Osteocyte (in vitro differentiated cells): ENCODE data around the gene HOXD1. TPM values are rescaled to one million over a fixed set of nuclear protein-coding genes. Genes with fewer than 3 reads are reported as not detected.
A peak's percentile ranks its signal among the peaks of the same experiment; 100 is the strongest.

Source experiments
- DNase-seq: peaks from one replicate; pipeline ENCODE4 v3.0.0; 2021; ENCODE audit warnings: mixed read lengths; ENCODE audit not compliant: unreplicated experiment; ENCODE audit errors: extremely low spot score
- H3K27ac Mint-ChIP-seq: one replicate; pipeline ENCODE4 v1.8.0; 2021; ENCODE audit warnings: mild to moderate bottlenecking, mixed read lengths; ENCODE audit not compliant: unreplicated experiment
- H3K27me3 Mint-ChIP-seq: one replicate; pipeline ENCODE4 v1.8.0; 2021; ENCODE audit warnings: mixed read lengths; ENCODE audit not compliant: unreplicated experiment
- H3K36me3 Mint-ChIP-seq: one replicate; pipeline ENCODE4 v1.8.0; 2021; ENCODE audit warnings: mixed read lengths; ENCODE audit not compliant: unreplicated experiment
- H3K4me1 Mint-ChIP-seq: one replicate; pipeline ENCODE4 v1.8.0; 2021; ENCODE audit warnings: mixed read lengths; ENCODE audit not compliant: unreplicated experiment
- H3K4me3 Mint-ChIP-seq: one replicate; pipeline ENCODE4 v1.8.0; 2021; ENCODE audit warnings: mild to moderate bottlenecking, moderate library complexity, mixed read lengths; ENCODE audit not compliant: unreplicated experiment
- H3K9me3 Mint-ChIP-seq: one replicate; pipeline ENCODE4 v1.8.0; 2021; ENCODE audit warnings: mixed read lengths; ENCODE audit not compliant: unreplicated experiment
- total RNA-seq: library from RNA; stranded (reverse); gene quantifications from 2 replicates; pipeline ENCODE4 v1.2.1, GENCODE V29; 2021
- TF ChIP-seq, protein P1 (sequence below): fragments of 200-600 bp; sonication (generic); IDR thresholded peaks from 2 replicates; pipeline ENCODE4 v1.5.0; 2021; ENCODE audit warnings: antibody characterized with exemption, mild to moderate bottlenecking, moderate library complexity

The HOXD1 gene
- total RNA-seq, 1 donor from 2014 or later = not detected

DNA sequence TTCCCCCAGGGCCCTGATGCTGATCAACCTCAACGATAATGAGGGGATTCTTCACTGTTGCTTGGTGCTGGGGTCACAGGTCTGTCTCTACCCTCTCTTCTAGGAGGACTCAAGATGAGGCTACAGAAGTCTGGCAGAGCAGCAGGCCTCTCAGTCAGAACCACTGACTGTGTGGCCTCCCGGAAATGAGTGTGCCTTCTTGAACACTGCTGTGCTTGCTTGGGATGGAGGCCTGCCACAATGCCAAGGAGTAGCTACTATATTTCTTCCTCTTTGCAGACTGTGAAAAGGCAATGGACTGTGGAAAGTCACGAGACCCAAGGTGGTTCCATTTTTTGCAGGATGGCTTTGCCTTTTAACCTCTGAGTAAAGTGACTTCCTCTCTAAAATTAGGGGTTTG, 5.8 kb upstream of the HOXD1 start:
- no peaks in the 10 kb centered on the region for H3K9me3 Mint-ChIP-seq
- DNase-seq = peak; percentile 15
- H3K27me3 Mint-ChIP-seq = peaks cover 74% of the 10 kb centered on the region
- TF ChIP-seq, protein P1, sequence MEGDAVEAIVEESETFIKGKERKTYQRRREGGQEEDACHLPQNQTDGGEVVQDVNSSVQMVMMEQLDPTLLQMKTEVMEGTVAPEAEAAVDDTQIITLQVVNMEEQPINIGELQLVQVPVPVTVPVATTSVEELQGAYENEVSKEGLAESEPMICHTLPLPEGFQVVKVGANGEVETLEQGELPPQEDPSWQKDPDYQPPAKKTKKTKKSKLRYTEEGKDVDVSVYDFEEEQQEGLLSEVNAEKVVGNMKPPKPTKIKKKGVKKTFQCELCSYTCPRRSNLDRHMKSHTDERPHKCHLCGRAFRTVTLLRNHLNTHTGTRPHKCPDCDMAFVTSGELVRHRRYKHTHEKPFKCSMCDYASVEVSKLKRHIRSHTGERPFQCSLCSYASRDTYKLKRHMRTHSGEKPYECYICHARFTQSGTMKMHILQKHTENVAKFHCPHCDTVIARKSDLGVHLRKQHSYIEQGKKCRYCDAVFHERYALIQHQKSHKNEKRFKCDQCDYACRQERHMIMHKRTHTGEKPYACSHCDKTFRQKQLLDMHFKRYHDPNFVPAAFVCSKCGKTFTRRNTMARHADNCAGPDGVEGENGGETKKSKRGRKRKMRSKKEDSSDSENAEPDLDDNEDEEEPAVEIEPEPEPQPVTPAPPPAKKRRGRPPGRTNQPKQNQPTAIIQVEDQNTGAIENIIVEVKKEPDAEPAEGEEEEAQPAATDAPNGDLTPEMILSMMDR = no peak
- H3K4me3 Mint-ChIP-seq = no peak overlapping the region
- H3K4me1 Mint-ChIP-seq = peaks cover 6% of the 10 kb centered on the region
- H3K36me3 Mint-ChIP-seq = no peaks in the 10 kb centered on the region
- H3K27ac Mint-ChIP-seq = no peak overlapping the region

DNA sequence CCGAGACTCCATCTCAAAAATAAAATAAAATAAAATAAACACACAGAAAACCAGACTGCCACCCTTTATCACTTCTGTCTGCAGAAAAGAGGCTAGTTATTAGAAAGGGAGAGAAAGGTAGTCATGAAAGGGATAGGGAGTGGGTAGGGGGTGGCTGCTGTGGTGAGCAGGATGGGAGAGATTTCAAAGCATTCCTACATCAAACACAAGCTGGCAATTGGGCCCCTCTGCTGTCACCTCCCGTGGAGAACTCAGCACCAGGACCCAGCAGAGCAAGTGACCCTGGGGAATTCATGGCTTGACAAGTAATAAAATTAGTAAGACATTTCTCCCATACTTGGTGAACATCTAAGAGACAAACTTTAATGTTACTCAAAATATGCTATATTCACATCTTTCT, 3.7 kb upstream of the HOXD1 start:
- Mint-ChIP-seq H3K4me1 (peaks cover 16% of the 10 kb centered on the region), H3K4me3 (no peak overlapping the region), H3K36me3 (no peaks in the 10 kb centered on the region), H3K27me3 (peaks cover 68% of the 10 kb centered on the region), H3K27ac (no peak overlapping the region), H3K9me3 (no peaks in the 10 kb centered on the region)
- peak; percentile 38 for DNase-seq
- TF ChIP-seq, protein P1 = no peak

DNA sequence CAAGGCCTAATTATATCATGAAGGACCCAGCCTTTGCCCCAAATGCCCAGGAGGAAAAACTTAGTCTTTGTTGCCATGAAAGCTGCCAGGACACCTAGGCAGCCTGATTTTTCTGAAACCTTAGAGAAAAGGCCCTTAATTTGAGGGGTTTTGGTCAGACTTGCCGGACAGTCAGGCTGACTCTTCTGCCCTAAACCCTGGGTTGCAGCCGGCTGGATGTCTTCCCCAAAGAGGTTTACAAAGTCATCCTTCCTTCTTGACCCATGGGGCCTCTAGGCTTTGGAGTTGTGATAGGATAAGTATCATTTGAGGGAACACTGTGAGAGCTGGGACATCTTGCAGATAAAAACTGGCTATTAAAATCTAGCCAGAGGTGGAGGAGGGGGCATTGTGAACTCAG, 2.4 kb upstream of the HOXD1 start:
- Mint-ChIP-seq H3K36me3 (no peaks in the 10 kb centered on the region), H3K27me3 (peaks cover 63% of the 10 kb centered on the region), H3K4me1 (peaks cover 16% of the 10 kb centered on the region), H3K27ac (no peak overlapping the region), H3K4me3 (no peak overlapping the region), H3K9me3 (no peaks in the 10 kb centered on the region)
- TF ChIP-seq, protein P1 = no peak
- DNase-seq = peak; percentile 53

DNA sequence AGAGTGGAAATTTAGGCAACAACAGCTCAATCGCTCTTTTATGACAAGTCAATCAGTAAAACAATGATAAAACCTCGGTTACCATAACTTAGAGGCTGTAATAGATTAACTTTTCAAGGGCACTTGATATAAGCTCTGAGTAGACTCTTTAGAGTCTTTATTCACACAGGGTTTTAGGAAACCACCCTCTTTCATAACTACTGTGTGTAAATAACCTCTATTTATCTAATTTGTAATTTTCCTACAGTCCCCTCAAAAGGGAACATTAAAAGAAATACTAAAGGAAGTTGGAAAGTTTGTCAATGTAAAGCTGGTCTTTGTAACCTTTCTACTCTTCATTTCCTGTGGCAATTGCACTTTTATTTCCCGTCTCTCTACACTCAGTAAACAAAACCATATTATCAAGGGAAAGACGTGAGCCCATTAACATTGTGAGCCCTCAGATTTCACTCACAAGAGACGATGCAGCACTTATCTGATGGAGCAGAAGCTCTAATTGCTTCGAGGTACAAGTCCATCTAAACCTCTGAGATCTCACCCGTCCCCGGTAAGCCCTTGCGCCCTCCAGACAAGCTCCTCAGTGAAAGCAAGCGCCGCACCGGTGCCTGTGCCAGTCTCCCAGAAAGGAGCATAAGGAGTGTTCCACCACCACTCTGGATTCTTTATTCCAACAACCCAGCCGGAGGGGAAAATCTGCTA, 1.1 kb upstream of the HOXD1 start:
- Mint-ChIP-seq H3K4me1 (peaks cover 16% of the 10 kb centered on the region), H3K27me3 (peaks cover 68% of the 10 kb centered on the region), H3K4me3 (peak overlapping the region; percentile 71), H3K27ac (no peak overlapping the region), H3K36me3 (no peaks in the 10 kb centered on the region), H3K9me3 (no peaks in the 10 kb centered on the region)
- no peak for DNase-seq
- TF ChIP-seq, protein P1 = no peak

DNA sequence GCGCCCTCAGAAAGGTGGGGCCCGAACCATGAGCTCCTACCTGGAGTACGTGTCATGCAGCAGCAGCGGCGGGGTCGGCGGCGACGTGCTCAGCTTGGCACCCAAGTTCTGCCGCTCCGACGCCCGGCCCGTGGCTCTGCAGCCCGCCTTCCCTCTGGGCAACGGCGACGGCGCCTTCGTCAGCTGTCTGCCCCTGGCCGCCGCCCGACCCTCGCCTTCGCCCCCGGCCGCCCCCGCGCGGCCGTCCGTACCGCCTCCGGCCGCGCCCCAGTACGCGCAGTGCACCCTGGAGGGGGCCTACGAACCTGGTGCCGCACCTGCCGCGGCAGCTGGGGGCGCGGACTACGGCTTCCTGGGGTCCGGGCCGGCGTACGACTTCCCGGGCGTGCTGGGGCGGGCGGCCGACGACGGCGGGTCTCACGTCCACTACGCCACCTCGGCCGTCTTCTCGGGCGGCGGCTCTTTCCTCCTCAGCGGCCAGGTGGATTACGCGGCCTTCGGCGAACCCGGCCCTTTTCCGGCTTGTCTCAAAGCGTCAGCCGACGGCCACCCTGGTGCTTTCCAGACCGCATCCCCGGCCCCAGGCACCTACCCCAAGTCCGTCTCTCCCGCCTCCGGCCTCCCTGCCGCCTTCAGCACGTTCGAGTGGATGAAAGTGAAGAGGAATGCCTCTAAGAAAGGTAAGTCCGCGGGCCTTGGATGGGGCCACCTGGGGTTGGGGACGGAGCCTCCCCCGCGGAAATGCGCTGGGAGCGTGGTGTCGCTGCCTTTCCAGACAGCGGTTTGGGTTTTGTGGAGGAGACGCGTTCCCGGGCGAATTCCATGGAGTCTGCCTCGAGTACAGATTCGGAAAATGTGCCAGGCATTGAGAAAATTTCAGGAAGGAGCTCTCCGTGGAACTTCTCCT, 559 bp downstream of the HOXD1 start:
- no peaks in the 10 kb centered on the region for H3K9me3 Mint-ChIP-seq
- DNase-seq = no peak
- peaks cover 67% of the 10 kb centered on the region for H3K27me3 Mint-ChIP-seq
- no peak overlapping the region for H3K27ac Mint-ChIP-seq
- peaks cover 16% of the 10 kb centered on the region for H3K4me1 Mint-ChIP-seq
- peak overlapping the region; percentile 18 for H3K4me3 Mint-ChIP-seq
- H3K36me3 Mint-ChIP-seq = no peaks in the 10 kb centered on the region
- TF ChIP-seq, protein P1 = no peak
